ENCODE data around the gene SH3RF3.

- TF ChIP-seq CTCF (IDR thresholded peaks at IDR 0.05) (no peak), TCF7L2 (IDR thresholded peaks at IDR 0.05; ENCODE audit: low read depth, low read length) (no peak)
Observed at GRCh38 chr2:109331896-109332848, 203.2 kb downstream of the SH3RF3 start.

Measured in Panc1 (cell line).